Hepatocyte (in vitro differentiated cells): ENCODE results near the gene ENTPD2. TPM values are rescaled to one million over a fixed set of nuclear protein-coding genes. Genes with fewer than 3 reads are reported as not detected.

ENCODE experiments used
- DNase-seq: peaks from one replicate; pipeline ENCODE4 v3.0.0-alpha.2; 2016; ENCODE audit warnings: low spot score
- H2AFZ ChIP-seq: fragments of 200-600 bp; sonication (generic); 2 replicates; pipeline ENCODE4 v1.6.0; 2016; ENCODE audit warnings: antibody characterized with exemption, mild to moderate bottlenecking
- H3K27ac ChIP-seq: fragments of 200-600 bp; sonication (generic); 2 replicates; pipeline ENCODE4 v1.5.1; 2016; ENCODE audit warnings: mild to moderate bottlenecking
- H3K27me3 ChIP-seq: fragments of 200-600 bp; sonication (generic); 2 replicates; pipeline ENCODE4 v1.6.1; 2016
- H3K36me3 ChIP-seq: fragments of 200-600 bp; sonication (generic); replicated peaks from 2 replicates; pipeline ENCODE4 v1.5.1; 2016; ENCODE audit warnings: low read depth; ENCODE audit not compliant: insufficient read depth
- H3K4me1 ChIP-seq: fragments of 200-600 bp; sonication (generic); 2 replicates; pipeline ENCODE4 v1.5.1; 2016; ENCODE audit warnings: mild to moderate bottlenecking, moderate library complexity; ENCODE audit not compliant: insufficient read depth
- H3K4me2 ChIP-seq: fragments of 200-600 bp; sonication (generic); 2 replicates; pipeline ENCODE4 v1.6.0; 2016
- H3K4me3 ChIP-seq: fragments of 200-600 bp; sonication (generic); 2 replicates; pipeline ENCODE4 v1.5.1; 2016; ENCODE audit warnings: mild to moderate bottlenecking
- H3K79me2 ChIP-seq: fragments of 200-600 bp; sonication (generic); 2 replicates; pipeline ENCODE4 v1.6.0; 2017; ENCODE audit warnings: mild to moderate bottlenecking
- H3K9me2 ChIP-seq: fragments of 200-600 bp; sonication (generic); replicated peaks from 2 replicates; pipeline ENCODE4 v1.6.0; 2017; ENCODE audit warnings: mild to moderate bottlenecking; ENCODE audit not compliant: insufficient read depth
- H3K9me3 ChIP-seq: fragments of 200-600 bp; sonication (generic); 2 replicates; pipeline ENCODE4 v1.5.1; 2016; ENCODE audit warnings: low read depth, mild to moderate bottlenecking
- H4K20me1 ChIP-seq: fragments of 200-600 bp; sonication (generic); 2 replicates; pipeline ENCODE4 v1.6.0; 2016; ENCODE audit warnings: mild to moderate bottlenecking; ENCODE audit not compliant: insufficient read depth, poor library complexity, severe bottlenecking
- CTCF ChIP-seq: fragments of 200-600 bp; sonication (generic); IDR thresholded peaks from 2 replicates; pipeline ENCODE4 v1.5.1; 2016; ENCODE audit warnings: antibody characterized with exemption, mild to moderate bottlenecking; ENCODE audit not compliant: poor library complexity
- EZH2 ChIP-seq: fragments of 200-600 bp; sonication (generic); IDR thresholded peaks from 2 replicates; pipeline ENCODE4 v1.6.1; 2016; ENCODE audit warnings: antibody characterized with exemption, mild to moderate bottlenecking, borderline replicate concordance
- EZH2phosphoT487 ChIP-seq: fragments of 200-600 bp; sonication (generic); IDR thresholded peaks from one replicate; pipeline ENCODE4 v1.6.1; 2018; ENCODE audit warnings: antibody characterized with exemption, mild to moderate bottlenecking, low read depth, moderate library complexity; ENCODE audit not compliant: unreplicated experiment, severe bottlenecking
- WGBS: methylation state at CpG from one replicate; pipeline ENCODE4 v1.1.6; 2016; ENCODE audit warnings: low lambda C conversion rate; ENCODE audit errors: missing lambda C conversion rate; 5-methylcytosine and 5-hydroxymethylcytosine counted together
- polyA plus RNA-seq: library from polyadenylated mRNA; unstranded; fragments of >200 nt; fragmentation: Nextera tagmentation; extraction: Ambion mirVana; gene quantifications from 2 replicates; pipeline ENCODE4 v1.2.1, GENCODE V29; 2016
- total RNA-seq: library from RNA; depleted of rRNA; stranded (reverse); fragments of >200 nt; gene quantifications from 2 replicates; pipeline ENCODE4 v1.2.3, GENCODE V29; 2014

Gene ENTPD2
- total and polyA plus RNA-seq, 2 experiments from 2014 or later: 1.1 to 1.8 TPM

GRCh38 chr9:137097761-137098462, 44.1 kb upstream of the ENTPD2 start:
- Histone ChIP-seq H3K27ac (no peak overlapping the region), H3K27me3 (no peaks in the 10 kb centered on the region), H3K9me2 (no peaks in the 10 kb centered on the region), H4K20me1 (no peaks in the 10 kb centered on the region), H2AFZ (no peak overlapping the region), H3K4me1 (no peaks in the 10 kb centered on the region), H3K4me2 (no peak overlapping the region), H3K79me2 (no peaks in the 10 kb centered on the region), H3K4me3 (no peak overlapping the region), H3K9me3 (no peaks in the 10 kb centered on the region), H3K36me3 (no peaks in the 10 kb centered on the region)
- WGBS: 98% methylated on average over 16 of the region's 20 CpGs
- no peak for DNase-seq
- TF ChIP-seq CTCF (no peak), EZH2 (no peak), EZH2phosphoT487 (no peak)

GRCh38 chr9:137096785-137097546, 43.1 kb upstream of the ENTPD2 start:
- H2AFZ ChIP-seq: no peak overlapping the region
- peaks cover 3% of the 10 kb centered on the region for H3K79me2 ChIP-seq
- no peaks in the 10 kb centered on the region for H3K9me3 ChIP-seq
- no peak overlapping the region for H3K27ac ChIP-seq
- WGBS: 96% methylated on average over 31 of the region's 31 CpGs
- TF ChIP-seq CTCF: no peak
- no peak for TF ChIP-seq EZH2
- no peak for TF ChIP-seq EZH2phosphoT487
- no peak for DNase-seq
- no peaks in the 10 kb centered on the region for H4K20me1 ChIP-seq
- H3K4me1 ChIP-seq: no peaks in the 10 kb centered on the region
- no peaks in the 10 kb centered on the region for H3K9me2 ChIP-seq
- H3K27me3 ChIP-seq: no peaks in the 10 kb centered on the region
- H3K4me2 ChIP-seq: no peak overlapping the region
- no peaks in the 10 kb centered on the region for H3K36me3 ChIP-seq
- no peak overlapping the region for H3K4me3 ChIP-seq

GRCh38 chr9:137095664-137096517, 42.0 kb upstream of the ENTPD2 start:
- Histone ChIP-seq H3K36me3 (no peaks in the 10 kb centered on the region), H2AFZ (no peak overlapping the region), H3K27me3 (no peaks in the 10 kb centered on the region), H3K27ac (no peak overlapping the region), H3K4me2 (no peak overlapping the region), H3K4me3 (no peak overlapping the region), H3K4me1 (no peaks in the 10 kb centered on the region), H3K79me2 (peaks cover 4% of the 10 kb centered on the region), H3K9me2 (no peaks in the 10 kb centered on the region), H4K20me1 (no peaks in the 10 kb centered on the region), H3K9me3 (no peaks in the 10 kb centered on the region)
- TF ChIP-seq CTCF: no peak
- TF ChIP-seq EZH2phosphoT487: no peak
- no peak for TF ChIP-seq EZH2
- WGBS: 88% methylated on average over 30 of the region's 30 CpGs
- DNase-seq: no peak
